CD14-positive monocyte (primary cell): Measurements from ENCODE around the gene ACSM6. TPM values are rescaled to one million over a fixed set of nuclear protein-coding genes. Genes with fewer than 3 reads are reported as not detected.

ENCODE experiments used
- DNase-seq, 3 donors: peaks; one replicate each; pipeline ENCODE4 v3.0.0-alpha.2; 2011 to 2022
- H2AFZ ChIP-seq: 2 replicates; pipeline ENCODE4 v1.6.0; 2012; ENCODE audit warnings: mild to moderate bottlenecking, low read depth, low read length, inconsistent platforms; ENCODE audit not compliant: insufficient read depth, poor library complexity, severe bottlenecking
- H3K27ac ChIP-seq, 2 donors: 1 replicate in 1 of 2; 2 replicates in 1 of 2; pipeline ENCODE4 v1.5.1; 2012 to 2013; ENCODE audit warnings: low read length in 2 of 2, control low read depth in 1 of 2, inconsistent platforms in 1 of 2, low read depth in 1 of 2, mild to moderate bottlenecking in 1 of 2
- H3K27me3 ChIP-seq, 2 donors: one replicate each; pipeline versions ENCODE4 v1.6.0 to v1.6.1; 2011 to 2013; ENCODE audit warnings: low read length in 2 of 2; ENCODE audit not compliant: control insufficient read depth in 2 of 2, insufficient read depth in 2 of 2
- H3K36me3 ChIP-seq, 2 donors: replicated peaks in 1 of 2; 1 replicate in 1 of 2; 2 replicates in 1 of 2; pipeline versions ENCODE4 v1.5.1 to v1.6.1; 2012 to 2013; ENCODE audit warnings: low read length in 2 of 2, control low read depth in 1 of 2, inconsistent platforms in 1 of 2, mild to moderate bottlenecking in 1 of 2; ENCODE audit not compliant: insufficient read depth in 2 of 2, control insufficient read depth in 1 of 2
- H3K4me1 ChIP-seq, 2 donors: 1 replicate in 1 of 2; 2 replicates in 1 of 2; pipeline versions ENCODE4 v1.5.1 to v1.6.1; 2012 to 2013; ENCODE audit warnings: low read length in 2 of 2, control low read depth in 1 of 2, inconsistent platforms in 1 of 2, mild to moderate bottlenecking in 1 of 2, moderate library complexity in 1 of 2; ENCODE audit not compliant: insufficient read depth in 2 of 2, control insufficient read depth in 1 of 2
- H3K4me2 ChIP-seq: replicated peaks from 2 replicates; pipeline ENCODE3; 2012; ENCODE audit warnings: low read length, moderate library complexity, mild to moderate bottlenecking; ENCODE audit not compliant: poor library complexity, severe bottlenecking; ENCODE audit errors: extremely low read depth
- H3K4me3 ChIP-seq, 3 experiments: fragments of 200-600 bp in 1 of 3; sonication (generic) in 1 of 3; replicated peaks in 1 of 3; 1 replicate in 2 of 3; 2 replicates in 1 of 3; pipeline ENCODE4 v1.5.1; 2011 to 2013; ENCODE audit warnings: low read length in 3 of 3, mild to moderate bottlenecking in 3 of 3, control low read depth in 2 of 3, low read depth in 2 of 3, inconsistent platforms in 1 of 3, moderate library complexity in 1 of 3
- H3K79me2 ChIP-seq: 2 replicates; pipeline ENCODE4 v1.6.0; 2012; ENCODE audit warnings: mild to moderate bottlenecking, control low read depth, inconsistent platforms, low read length, moderate library complexity; ENCODE audit not compliant: insufficient read depth
- H3K9ac ChIP-seq: 2 replicates; pipeline ENCODE4 v1.6.0; 2017; ENCODE audit warnings: low read length, mild to moderate bottlenecking; ENCODE audit not compliant: insufficient read depth, poor library complexity, severe bottlenecking
- H3K9me3 ChIP-seq, 2 donors: replicated peaks in 1 of 2; 1 replicate in 1 of 2; 2 replicates in 1 of 2; pipeline versions ENCODE4 v1.5.1 to v1.6.1; 2012 to 2013; ENCODE audit warnings: low read length in 2 of 2, control low read depth in 1 of 2; ENCODE audit not compliant: control insufficient read depth in 1 of 2, insufficient read depth in 1 of 2
- H4K20me1 ChIP-seq: 2 replicates; pipeline ENCODE4 v1.6.0; 2012; ENCODE audit warnings: mild to moderate bottlenecking, low read length, control low read depth, moderate library complexity; ENCODE audit not compliant: insufficient read depth
- H3K27ac Mint-ChIP-seq, 7 donors: one replicate each; pipeline ENCODE4 v1.8.0; 2020; ENCODE audit warnings: mild to moderate bottlenecking in 7 of 7, mixed read lengths in 7 of 7, moderate library complexity in 6 of 7, inconsistent platforms in 2 of 7
- H3K27me3 Mint-ChIP-seq, 3 donors: one replicate each; pipeline ENCODE4 v1.8.0; 2021 to 2022; ENCODE audit warnings: low read depth in 3 of 3, mild to moderate bottlenecking in 3 of 3, mixed read lengths in 3 of 3, moderate library complexity in 3 of 3, inconsistent platforms in 1 of 3
- H3K36me3 Mint-ChIP-seq, 2 donors: one replicate each; pipeline ENCODE4 v1.8.0; 2020; ENCODE audit warnings: mixed read lengths in 2 of 2, inconsistent platforms in 1 of 2, mild to moderate bottlenecking in 1 of 2
- H3K4me1 Mint-ChIP-seq: one replicate; pipeline ENCODE4 v1.8.0; 2020; ENCODE audit warnings: mild to moderate bottlenecking, mixed read lengths
- H3K4me3 Mint-ChIP-seq, 2 donors: one replicate each; pipeline ENCODE4 v1.8.0; 2020; ENCODE audit warnings: mild to moderate bottlenecking in 2 of 2, mixed read lengths in 2 of 2, moderate library complexity in 1 of 2
- H3K9me3 Mint-ChIP-seq, 7 donors: one replicate each; pipeline ENCODE4 v1.8.0; 2020 to 2022; ENCODE audit warnings: mixed read lengths in 7 of 7, mild to moderate bottlenecking in 6 of 7, moderate library complexity in 6 of 7, inconsistent platforms in 2 of 7
- WGBS: methylation state at CpG from one replicate; pipeline ENCODE4 v1.1.5; 2013; ENCODE audit warnings: missing lambda C conversion rate; ENCODE audit not compliant: insufficient coverage; 5-methylcytosine and 5-hydroxymethylcytosine counted together
- intact Hi-C, 2 donors: fragments of 100-400 bp; cut with micrococcal nuclease; formaldehyde crosslinking; loops; one replicate each; pipeline versions ENCODE4 v1.15.0 to v1.15.1; 2023
- polyA plus RNA-seq, 3 donors: library from polyadenylated mRNA; depleted of rRNA in 1 of 3; unstranded in 2 of 3; stranded (reverse) in 1 of 3; fragments of 300-500 nt in 2 of 3; fragments of >200 nt in 1 of 3; fragmentation: Illumina TruSeq in 2 of 3; gene quantifications; 1 replicate in 2 of 3; 2 replicates in 1 of 3; pipeline ENCODE4 v1.2.3, GENCODE V29; 2012 to 2021
- TF ChIP-seq, protein P1 (sequence below): fragments of 200-600 bp; IDR thresholded peaks from one replicate; pipeline ENCODE4 v1.8.0; 2022; ENCODE audit warnings: antibody characterized with exemption, mild to moderate bottlenecking

The ACSM6 gene
- polyA plus RNA-seq, 3 donors: not detected

DNA sequence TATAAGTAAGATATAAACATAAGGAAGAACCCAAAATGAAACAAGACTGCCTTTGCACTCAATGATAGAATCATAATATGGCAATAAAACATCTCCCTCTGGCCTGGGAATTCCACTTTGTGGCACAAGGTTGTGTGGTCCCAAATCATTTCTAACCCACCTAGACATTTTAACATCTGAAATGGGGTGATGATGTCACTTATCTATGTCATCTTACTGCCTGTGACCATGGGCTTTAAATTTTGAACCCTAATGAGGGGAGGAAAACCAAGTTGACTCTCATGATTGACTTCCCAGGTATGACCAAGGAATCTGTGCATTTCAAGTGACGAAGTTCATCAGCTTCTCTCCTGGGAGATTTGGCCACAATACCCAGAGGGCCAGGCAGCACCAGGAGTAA is 24.5 kb upstream of the ACSM6 start:
- H3K27me3 Mint-ChIP-seq: peaks cover 0 to 3% (median 0%) of the 10 kb centered on the region in 3 donors
- no peak overlapping the region for H3K4me2 ChIP-seq
- DNase-seq: no peak
- no peak overlapping the region for H3K4me3 ChIP-seq
- WGBS: no CpG with 5 or more reads among the region's 1 CpG
- H3K36me3 Mint-ChIP-seq: no peaks in the 10 kb centered on the region
- H3K27ac Mint-ChIP-seq: no peak overlapping the region
- intact Hi-C loops: no loop called here
- no peaks in the 10 kb centered on the region for H4K20me1 ChIP-seq
- H3K4me1 Mint-ChIP-seq: no peaks in the 10 kb centered on the region
- peaks cover 0 to 16% (median 10%) of the 10 kb centered on the region in 7 donors for H3K9me3 Mint-ChIP-seq
- H3K4me3 Mint-ChIP-seq: no peak overlapping the region
- no peaks in the 10 kb centered on the region for H3K9me3 ChIP-seq
- TF ChIP-seq, protein P1, sequence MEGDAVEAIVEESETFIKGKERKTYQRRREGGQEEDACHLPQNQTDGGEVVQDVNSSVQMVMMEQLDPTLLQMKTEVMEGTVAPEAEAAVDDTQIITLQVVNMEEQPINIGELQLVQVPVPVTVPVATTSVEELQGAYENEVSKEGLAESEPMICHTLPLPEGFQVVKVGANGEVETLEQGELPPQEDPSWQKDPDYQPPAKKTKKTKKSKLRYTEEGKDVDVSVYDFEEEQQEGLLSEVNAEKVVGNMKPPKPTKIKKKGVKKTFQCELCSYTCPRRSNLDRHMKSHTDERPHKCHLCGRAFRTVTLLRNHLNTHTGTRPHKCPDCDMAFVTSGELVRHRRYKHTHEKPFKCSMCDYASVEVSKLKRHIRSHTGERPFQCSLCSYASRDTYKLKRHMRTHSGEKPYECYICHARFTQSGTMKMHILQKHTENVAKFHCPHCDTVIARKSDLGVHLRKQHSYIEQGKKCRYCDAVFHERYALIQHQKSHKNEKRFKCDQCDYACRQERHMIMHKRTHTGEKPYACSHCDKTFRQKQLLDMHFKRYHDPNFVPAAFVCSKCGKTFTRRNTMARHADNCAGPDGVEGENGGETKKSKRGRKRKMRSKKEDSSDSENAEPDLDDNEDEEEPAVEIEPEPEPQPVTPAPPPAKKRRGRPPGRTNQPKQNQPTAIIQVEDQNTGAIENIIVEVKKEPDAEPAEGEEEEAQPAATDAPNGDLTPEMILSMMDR: no peak
- H3K27me3 ChIP-seq: no peaks in the 10 kb centered on the region
- no peaks in the 10 kb centered on the region for H3K4me1 ChIP-seq
- H3K79me2 ChIP-seq: no peaks in the 10 kb centered on the region
- no peak overlapping the region for H2AFZ ChIP-seq
- no peak overlapping the region for H3K9ac ChIP-seq
- H3K36me3 ChIP-seq: no peaks in the 10 kb centered on the region
- no peak overlapping the region for H3K27ac ChIP-seq

DNA sequence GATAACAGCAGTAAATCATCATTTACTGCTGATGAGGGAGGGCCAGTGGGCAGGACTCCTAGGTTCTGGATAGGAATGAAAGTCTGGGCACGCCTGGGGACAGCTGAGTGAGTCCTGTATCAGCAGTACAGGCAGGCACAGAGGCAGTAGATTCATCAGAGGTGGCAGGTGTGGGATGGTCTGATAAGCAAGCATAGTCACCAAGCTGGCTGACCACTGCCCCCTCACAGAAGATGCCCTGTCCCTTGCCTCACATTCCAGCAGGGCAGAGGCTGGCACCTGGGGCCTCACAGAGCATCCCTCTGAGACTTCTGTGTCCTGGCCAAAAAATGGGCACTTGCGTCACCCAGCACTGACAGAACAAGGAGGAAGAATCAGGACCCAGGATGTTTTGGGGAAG is 23.2 kb upstream of the ACSM6 start:
- Histone ChIP-seq H3K27ac (no peak overlapping the region), H3K4me1 (no peaks in the 10 kb centered on the region), H3K4me2 (no peak overlapping the region), H4K20me1 (no peaks in the 10 kb centered on the region), H3K4me3 (no peak overlapping the region), H2AFZ (no peak overlapping the region), H3K9me3 (no peaks in the 10 kb centered on the region), H3K9ac (no peak overlapping the region), H3K36me3 (no peaks in the 10 kb centered on the region), H3K79me2 (no peaks in the 10 kb centered on the region), H3K27me3 (no peaks in the 10 kb centered on the region)
- DNase-seq: no peak
- Mint-ChIP-seq H3K4me3 (no peak overlapping the region), H3K27ac (no peak overlapping the region), H3K27me3 (peaks cover 0 to 3% (median 0%) of the 10 kb centered on the region in 3 donors), H3K9me3 (peaks cover 0 to 19% (median 10%) of the 10 kb centered on the region in 7 donors), H3K4me1 (no peaks in the 10 kb centered on the region), H3K36me3 (no peaks in the 10 kb centered on the region)
- TF ChIP-seq, protein P1: no peak
- WGBS: 95% methylated on average over 2 of the region's 2 CpGs
- intact Hi-C loops: no loop called here
